ENCODE results near the gene ATP6V1A.

The ATP6V1A gene

DNA sequence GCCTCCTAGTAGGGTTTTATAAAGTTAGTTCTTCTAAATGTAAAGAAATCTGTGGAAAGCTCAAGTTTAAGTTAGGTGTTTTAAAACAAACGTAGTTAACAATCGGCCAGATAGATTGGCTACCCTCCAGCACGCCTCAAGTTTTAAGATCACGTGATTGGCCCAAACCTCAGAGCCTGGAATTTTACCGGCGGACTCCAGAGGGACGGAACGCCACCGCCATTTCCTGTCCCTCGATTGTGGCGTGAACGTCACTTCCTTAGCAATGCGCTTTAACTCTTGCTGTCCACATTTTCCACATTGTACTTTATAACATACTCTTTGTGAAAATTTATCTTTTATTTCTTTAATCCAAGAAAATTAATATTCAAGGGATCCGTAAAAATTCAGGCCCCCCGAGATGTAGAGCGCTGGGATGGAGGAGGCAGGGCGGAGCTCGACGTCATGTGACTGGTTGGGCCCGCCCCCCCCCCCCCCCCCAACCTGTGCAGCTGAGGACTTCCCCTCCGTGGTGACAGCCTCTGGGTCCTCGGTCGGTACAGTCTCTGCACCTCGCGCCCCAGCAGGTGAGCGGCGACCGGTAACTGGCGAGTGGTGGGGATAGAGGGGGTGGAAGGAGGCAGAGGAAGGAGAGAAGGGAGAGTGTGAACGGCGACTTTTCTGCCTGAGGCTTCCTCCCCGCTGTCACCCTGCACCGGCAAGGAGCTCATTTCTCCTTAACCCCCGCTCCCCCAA, at the start of gene ATP6V1A:
ATP6V1A (plus strand) TSS at position 488 of the 735 bp plus-strand sequence. CDS start 31,719 bp downstream, outside the sequence.
- Histone ChIP-seq H3K9me2 (replicated peaks; ENCODE audit: control insufficient read depth, low read length) (no peaks in the 10 kb centered on the region), H4K20me1 (ENCODE audit: control insufficient read depth, insufficient read depth, low read depth, low read length) (peaks cover 30% of the 10 kb centered on the region), H3K79me2 (ENCODE audit: control insufficient read depth, low read length) (peaks cover 83% of the 10 kb centered on the region), H3K27ac (ENCODE audit: low read depth, low read length) (peak within 1 kb of the TSS; percentile 93), H3K4me1 (ENCODE audit: control insufficient read depth, low read length) (peaks cover 50% of the 10 kb centered on the region), H3K4me3 (ENCODE audit: low read length) (peak within 1 kb of the TSS; percentile 93), H3K9me3 (ENCODE audit: control insufficient read depth, insufficient read depth, low read length) (no peaks in the 10 kb centered on the region), H3K36me3 (ENCODE audit: control insufficient read depth, low read length) (peaks cover 39% of the 10 kb centered on the region), H3K4me2 (ENCODE audit: low read length) (peak within 1 kb of the TSS; percentile 96), H3K27me3 (ENCODE audit: control insufficient read depth, low read length) (no peaks in the 10 kb centered on the region), H3F3A (ENCODE audit: control insufficient read depth, insufficient read depth) (0 out of 2 replicates have a peak, but pooled peaks cover 2% of the 10 kb centered on the region)
- TF ChIP-seq EZH2phosphoT487 (IDR thresholded peaks at IDR 0.05; ENCODE audit: borderline replicate concordance, low read length), result no peak
- TF ChIP-seq, protein P1, sequence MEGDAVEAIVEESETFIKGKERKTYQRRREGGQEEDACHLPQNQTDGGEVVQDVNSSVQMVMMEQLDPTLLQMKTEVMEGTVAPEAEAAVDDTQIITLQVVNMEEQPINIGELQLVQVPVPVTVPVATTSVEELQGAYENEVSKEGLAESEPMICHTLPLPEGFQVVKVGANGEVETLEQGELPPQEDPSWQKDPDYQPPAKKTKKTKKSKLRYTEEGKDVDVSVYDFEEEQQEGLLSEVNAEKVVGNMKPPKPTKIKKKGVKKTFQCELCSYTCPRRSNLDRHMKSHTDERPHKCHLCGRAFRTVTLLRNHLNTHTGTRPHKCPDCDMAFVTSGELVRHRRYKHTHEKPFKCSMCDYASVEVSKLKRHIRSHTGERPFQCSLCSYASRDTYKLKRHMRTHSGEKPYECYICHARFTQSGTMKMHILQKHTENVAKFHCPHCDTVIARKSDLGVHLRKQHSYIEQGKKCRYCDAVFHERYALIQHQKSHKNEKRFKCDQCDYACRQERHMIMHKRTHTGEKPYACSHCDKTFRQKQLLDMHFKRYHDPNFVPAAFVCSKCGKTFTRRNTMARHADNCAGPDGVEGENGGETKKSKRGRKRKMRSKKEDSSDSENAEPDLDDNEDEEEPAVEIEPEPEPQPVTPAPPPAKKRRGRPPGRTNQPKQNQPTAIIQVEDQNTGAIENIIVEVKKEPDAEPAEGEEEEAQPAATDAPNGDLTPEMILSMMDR (IDR thresholded peaks at IDR 0.05; ENCODE audit: low read depth, low read length, poor library complexity, severe bottlenecking), result no peak

DNA sequence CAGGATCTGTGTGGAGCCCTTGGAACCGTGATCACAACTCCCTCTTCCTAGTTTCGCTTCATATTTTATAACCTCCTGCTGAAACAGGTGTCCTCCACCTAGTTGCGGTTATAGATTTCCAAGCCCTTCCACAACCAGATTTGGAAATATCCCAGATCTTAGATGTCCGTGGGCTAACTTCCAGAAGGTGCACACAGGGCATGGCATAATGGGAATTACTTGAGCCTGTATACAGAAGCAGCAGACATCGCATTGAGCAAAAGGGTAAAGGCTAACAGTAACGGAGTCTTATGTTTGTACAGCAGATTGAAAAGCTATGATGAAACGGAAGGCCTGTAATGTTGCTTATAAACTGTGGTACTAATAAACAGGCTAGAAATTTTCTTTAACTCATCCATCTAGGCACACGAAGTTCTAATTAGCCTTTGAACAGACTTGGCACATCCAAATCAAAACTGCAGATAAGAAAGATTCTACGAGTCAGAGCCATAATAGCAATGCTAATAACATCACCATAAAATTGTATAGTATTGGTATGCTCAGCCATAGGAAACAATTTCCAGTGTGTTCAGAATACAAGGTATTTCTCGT, 49.2 kb upstream of the ATP6V1A start:
- Histone ChIP-seq H3K4me3 (ENCODE audit: low read length) (peak overlapping the region; percentile 90), H3K4me2 (ENCODE audit: low read length) (peak overlapping the region; percentile 70), H3K9me2 (replicated peaks; ENCODE audit: control insufficient read depth, low read length) (no peaks in the 10 kb centered on the region), H3K27me3 (ENCODE audit: control insufficient read depth, low read length) (no peaks in the 10 kb centered on the region), H3K27ac (ENCODE audit: low read depth, low read length) (peak overlapping the region; percentile 73), H4K20me1 (ENCODE audit: control insufficient read depth, insufficient read depth, low read depth, low read length) (no peaks in the 10 kb centered on the region), H3K4me1 (ENCODE audit: control insufficient read depth, low read length) (peaks cover 25% of the 10 kb centered on the region), H3K79me2 (ENCODE audit: control insufficient read depth, low read length) (peaks cover 46% of the 10 kb centered on the region), H3K36me3 (ENCODE audit: control insufficient read depth, low read length) (0 out of 2 replicates have a peak, but pooled peaks cover 3% of the 10 kb centered on the region), H3F3A (ENCODE audit: control insufficient read depth, insufficient read depth) (no peaks in the 10 kb centered on the region), H3K9me3 (ENCODE audit: control insufficient read depth, insufficient read depth, low read length) (no peaks in the 10 kb centered on the region)
- no peak for TF ChIP-seq EZH2phosphoT487 (IDR thresholded peaks at IDR 0.05; ENCODE audit: borderline replicate concordance, low read length)
- TF ChIP-seq, protein P1 (IDR thresholded peaks at IDR 0.05; ENCODE audit: low read depth, low read length, poor library complexity, severe bottlenecking), result no peak

DNA sequence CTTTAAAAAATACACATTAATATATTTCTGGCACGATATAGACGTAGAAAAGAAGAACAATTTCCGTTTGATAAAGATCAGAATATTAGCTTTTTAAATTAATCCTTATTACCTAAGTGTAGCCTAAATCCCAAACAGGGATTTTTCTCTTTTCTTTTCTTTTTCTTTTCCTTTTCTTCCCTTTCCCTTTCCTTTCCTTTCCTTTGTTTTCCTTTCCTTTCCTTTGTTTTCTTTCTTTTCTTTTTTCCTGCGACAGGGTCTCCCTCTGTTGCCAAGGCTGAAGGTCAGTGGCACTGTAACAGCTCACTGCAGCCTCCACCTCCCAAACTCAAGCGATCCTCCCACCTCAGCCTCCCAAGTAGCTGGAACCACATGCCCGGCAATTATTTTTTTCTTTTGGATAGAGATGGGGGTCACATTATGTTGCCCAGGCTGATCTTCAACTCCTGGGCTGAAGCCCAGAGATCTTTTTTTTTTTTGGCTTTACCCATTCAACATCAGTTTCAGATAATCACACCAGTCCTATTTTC, 48.6 kb upstream of the ATP6V1A start:
- Histone ChIP-seq H3K4me2 (ENCODE audit: low read length) (peak overlapping the region; percentile 70), H3K9me2 (replicated peaks; ENCODE audit: control insufficient read depth, low read length) (no peaks in the 10 kb centered on the region), H3K4me3 (ENCODE audit: low read length) (peak overlapping the region; percentile 90), H4K20me1 (ENCODE audit: control insufficient read depth, insufficient read depth, low read depth, low read length) (no peaks in the 10 kb centered on the region), H3F3A (ENCODE audit: control insufficient read depth, insufficient read depth) (no peaks in the 10 kb centered on the region), H3K79me2 (ENCODE audit: control insufficient read depth, low read length) (peaks cover 42% of the 10 kb centered on the region), H3K9me3 (ENCODE audit: control insufficient read depth, insufficient read depth, low read length) (no peaks in the 10 kb centered on the region), H3K27me3 (ENCODE audit: control insufficient read depth, low read length) (no peaks in the 10 kb centered on the region), H3K4me1 (ENCODE audit: control insufficient read depth, low read length) (peaks cover 25% of the 10 kb centered on the region), H3K36me3 (ENCODE audit: control insufficient read depth, low read length) (0 out of 2 replicates have a peak, but pooled peaks cover 3% of the 10 kb centered on the region), H3K27ac (ENCODE audit: low read depth, low read length) (peak overlapping the region; percentile 73; the same call in 1 of the 2 replicates)
- TF ChIP-seq, protein P1 (IDR thresholded peaks at IDR 0.05; ENCODE audit: low read depth, low read length, poor library complexity, severe bottlenecking), result no peak
- TF ChIP-seq EZH2phosphoT487 (IDR thresholded peaks at IDR 0.05; ENCODE audit: borderline replicate concordance, low read length), result no peak
